ENCODE data around the gene CD44. TPM values are rescaled to one million over a fixed set of nuclear protein-coding genes. Genes with fewer than 3 reads are reported as not detected.

The CD44 gene
- total and polyA plus RNA-seq, 10 of the 15 experiments (the other 5 are each of a cell fraction or from before 2014, with no cell fraction given): 57.1 to 293 (median 120) TPM

DNA sequence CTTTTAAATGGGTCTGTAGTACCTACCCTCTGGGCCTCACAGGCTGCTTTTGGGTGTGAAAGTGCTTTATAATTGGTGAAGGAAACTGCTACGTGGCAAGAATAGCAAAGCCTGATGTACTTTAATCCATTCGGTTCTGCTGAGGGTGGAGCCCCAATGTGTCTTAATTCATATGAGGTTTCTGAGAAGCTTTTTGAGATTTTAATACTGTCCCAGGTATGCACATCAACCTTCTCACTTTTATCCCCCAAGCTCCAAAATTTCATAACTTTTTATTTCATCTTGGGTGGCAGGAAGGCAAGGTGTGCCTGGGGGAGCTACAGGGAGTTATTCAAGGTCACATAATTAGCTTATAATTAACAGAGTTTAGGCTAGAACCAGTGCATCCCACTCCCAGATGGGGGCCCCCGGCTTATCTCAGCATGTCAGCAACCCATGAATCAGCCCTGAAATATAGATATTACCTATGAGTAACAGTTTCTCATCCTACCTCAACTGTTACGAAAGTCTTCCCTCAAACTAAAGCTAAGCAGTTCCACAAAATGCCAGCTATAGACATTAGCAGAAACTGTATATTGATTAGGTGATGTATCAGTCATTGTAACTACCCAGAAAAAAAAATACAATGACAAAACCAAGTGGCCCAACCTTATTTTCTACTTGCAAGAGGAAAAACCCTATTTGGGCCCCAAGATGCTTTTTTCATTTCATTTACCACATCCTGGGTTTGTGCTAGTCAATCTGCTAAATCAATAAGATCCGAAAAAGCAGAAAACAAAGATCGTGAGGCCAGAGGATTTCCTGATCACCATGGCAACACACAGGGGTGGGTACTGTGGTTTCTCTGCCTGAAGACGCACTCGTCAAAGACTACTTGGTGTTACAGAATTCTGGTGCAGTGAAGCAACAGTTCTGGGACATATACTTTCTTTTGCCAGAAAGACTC lies 26.7 kb downstream of the CD44 start (continued):
- peak; percentile 80 for TF ChIP-seq CBFB (IDR thresholded peaks at IDR 0.05; ENCODE audit: low read depth)
- TF ChIP-seq, protein P1, sequence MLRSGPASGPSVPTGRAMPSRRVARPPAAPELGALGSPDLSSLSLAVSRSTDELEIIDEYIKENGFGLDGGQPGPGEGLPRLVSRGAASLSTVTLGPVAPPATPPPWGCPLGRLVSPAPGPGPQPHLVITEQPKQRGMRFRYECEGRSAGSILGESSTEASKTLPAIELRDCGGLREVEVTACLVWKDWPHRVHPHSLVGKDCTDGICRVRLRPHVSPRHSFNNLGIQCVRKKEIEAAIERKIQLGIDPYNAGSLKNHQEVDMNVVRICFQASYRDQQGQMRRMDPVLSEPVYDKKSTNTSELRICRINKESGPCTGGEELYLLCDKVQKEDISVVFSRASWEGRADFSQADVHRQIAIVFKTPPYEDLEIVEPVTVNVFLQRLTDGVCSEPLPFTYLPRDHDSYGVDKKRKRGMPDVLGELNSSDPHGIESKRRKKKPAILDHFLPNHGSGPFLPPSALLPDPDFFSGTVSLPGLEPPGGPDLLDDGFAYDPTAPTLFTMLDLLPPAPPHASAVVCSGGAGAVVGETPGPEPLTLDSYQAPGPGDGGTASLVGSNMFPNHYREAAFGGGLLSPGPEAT (IDR thresholded peaks at IDR 0.05; ENCODE audit: low read depth): peak; percentile 38; the same call in 1 of the 2 replicates
- no peak for TF ChIP-seq ZNF217 (IDR thresholded peaks at IDR 0.05)
- no peak for TF ChIP-seq SPI1 (IDR thresholded peaks at IDR 0.05; ENCODE audit: borderline replicate concordance, insufficient read depth, low read depth, low read length)
- TF ChIP-seq JUNB (IDR thresholded peaks at IDR 0.05): peak; percentile 35; the same call in 1 of the 2 replicates
- TF ChIP-seq, protein P2, sequence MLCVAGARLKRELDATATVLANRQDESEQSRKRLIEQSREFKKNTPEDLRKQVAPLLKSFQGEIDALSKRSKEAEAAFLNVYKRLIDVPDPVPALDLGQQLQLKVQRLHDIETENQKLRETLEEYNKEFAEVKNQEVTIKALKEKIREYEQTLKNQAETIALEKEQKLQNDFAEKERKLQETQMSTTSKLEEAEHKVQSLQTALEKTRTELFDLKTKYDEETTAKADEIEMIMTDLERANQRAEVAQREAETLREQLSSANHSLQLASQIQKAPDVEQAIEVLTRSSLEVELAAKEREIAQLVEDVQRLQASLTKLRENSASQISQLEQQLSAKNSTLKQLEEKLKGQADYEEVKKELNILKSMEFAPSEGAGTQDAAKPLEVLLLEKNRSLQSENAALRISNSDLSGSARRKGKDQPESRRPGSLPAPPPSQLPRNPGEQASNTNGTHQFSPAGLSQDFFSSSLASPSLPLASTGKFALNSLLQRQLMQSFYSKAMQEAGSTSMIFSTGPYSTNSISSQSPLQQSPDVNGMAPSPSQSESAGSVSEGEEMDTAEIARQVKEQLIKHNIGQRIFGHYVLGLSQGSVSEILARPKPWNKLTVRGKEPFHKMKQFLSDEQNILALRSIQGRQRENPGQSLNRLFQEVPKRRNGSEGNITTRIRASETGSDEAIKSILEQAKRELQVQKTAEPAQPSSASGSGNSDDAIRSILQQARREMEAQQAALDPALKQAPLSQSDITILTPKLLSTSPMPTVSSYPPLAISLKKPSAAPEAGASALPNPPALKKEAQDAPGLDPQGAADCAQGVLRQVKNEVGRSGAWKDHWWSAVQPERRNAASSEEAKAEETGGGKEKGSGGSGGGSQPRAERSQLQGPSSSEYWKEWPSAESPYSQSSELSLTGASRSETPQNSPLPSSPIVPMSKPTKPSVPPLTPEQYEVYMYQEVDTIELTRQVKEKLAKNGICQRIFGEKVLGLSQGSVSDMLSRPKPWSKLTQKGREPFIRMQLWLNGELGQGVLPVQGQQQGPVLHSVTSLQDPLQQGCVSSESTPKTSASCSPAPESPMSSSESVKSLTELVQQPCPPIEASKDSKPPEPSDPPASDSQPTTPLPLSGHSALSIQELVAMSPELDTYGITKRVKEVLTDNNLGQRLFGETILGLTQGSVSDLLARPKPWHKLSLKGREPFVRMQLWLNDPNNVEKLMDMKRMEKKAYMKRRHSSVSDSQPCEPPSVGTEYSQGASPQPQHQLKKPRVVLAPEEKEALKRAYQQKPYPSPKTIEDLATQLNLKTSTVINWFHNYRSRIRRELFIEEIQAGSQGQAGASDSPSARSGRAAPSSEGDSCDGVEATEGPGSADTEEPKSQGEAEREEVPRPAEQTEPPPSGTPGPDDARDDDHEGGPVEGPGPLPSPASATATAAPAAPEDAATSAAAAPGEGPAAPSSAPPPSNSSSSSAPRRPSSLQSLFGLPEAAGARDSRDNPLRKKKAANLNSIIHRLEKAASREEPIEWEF (IDR thresholded peaks at IDR 0.05; ENCODE audit: insufficient replicate concordance, low read depth, low read length): peak; percentile 99
- peak; percentile 98 for TF ChIP-seq RUNX3 (IDR thresholded peaks at IDR 0.05; ENCODE audit: low read length)
- TF ChIP-seq, protein P3, sequence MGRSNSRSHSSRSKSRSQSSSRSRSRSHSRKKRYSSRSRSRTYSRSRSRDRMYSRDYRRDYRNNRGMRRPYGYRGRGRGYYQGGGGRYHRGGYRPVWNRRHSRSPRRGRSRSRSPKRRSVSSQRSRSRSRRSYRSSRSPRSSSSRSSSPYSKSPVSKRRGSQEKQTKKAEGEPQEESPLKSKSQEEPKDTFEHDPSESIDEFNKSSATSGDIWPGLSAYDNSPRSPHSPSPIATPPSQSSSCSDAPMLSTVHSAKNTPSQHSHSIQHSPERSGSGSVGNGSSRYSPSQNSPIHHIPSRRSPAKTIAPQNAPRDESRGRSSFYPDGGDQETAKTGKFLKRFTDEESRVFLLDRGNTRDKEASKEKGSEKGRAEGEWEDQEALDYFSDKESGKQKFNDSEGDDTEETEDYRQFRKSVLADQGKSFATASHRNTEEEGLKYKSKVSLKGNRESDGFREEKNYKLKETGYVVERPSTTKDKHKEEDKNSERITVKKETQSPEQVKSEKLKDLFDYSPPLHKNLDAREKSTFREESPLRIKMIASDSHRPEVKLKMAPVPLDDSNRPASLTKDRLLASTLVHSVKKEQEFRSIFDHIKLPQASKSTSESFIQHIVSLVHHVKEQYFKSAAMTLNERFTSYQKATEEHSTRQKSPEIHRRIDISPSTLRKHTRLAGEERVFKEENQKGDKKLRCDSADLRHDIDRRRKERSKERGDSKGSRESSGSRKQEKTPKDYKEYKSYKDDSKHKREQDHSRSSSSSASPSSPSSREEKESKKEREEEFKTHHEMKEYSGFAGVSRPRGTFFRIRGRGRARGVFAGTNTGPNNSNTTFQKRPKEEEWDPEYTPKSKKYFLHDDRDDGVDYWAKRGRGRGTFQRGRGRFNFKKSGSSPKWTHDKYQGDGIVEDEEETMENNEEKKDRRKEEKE (IDR thresholded peaks at IDR 0.05): no peak
- TF ChIP-seq, protein P4, sequence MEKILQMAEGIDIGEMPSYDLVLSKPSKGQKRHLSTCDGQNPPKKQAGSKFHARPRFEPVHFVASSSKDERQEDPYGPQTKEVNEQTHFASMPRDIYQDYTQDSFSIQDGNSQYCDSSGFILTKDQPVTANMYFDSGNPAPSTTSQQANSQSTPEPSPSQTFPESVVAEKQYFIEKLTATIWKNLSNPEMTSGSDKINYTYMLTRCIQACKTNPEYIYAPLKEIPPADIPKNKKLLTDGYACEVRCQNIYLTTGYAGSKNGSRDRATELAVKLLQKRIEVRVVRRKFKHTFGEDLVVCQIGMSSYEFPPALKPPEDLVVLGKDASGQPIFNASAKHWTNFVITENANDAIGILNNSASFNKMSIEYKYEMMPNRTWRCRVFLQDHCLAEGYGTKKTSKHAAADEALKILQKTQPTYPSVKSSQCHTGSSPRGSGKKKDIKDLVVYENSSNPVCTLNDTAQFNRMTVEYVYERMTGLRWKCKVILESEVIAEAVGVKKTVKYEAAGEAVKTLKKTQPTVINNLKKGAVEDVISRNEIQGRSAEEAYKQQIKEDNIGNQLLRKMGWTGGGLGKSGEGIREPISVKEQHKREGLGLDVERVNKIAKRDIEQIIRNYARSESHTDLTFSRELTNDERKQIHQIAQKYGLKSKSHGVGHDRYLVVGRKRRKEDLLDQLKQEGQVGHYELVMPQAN (conservative IDR thresholded peaks at IDR 0.05): no peak
- TF ChIP-seq LARP7 (IDR thresholded peaks at IDR 0.05): no peak
- no peak for TF ChIP-seq ZSCAN29 (IDR thresholded peaks at IDR 0.05)
- no peak for TF ChIP-seq RB1 (IDR thresholded peaks at IDR 0.05; ENCODE audit: borderline replicate concordance)
- TF ChIP-seq EED (IDR thresholded peaks at IDR 0.05; ENCODE audit: low read depth): no peak; the same call in 1 of the 2 replicates
- TF ChIP-seq, protein P5, sequence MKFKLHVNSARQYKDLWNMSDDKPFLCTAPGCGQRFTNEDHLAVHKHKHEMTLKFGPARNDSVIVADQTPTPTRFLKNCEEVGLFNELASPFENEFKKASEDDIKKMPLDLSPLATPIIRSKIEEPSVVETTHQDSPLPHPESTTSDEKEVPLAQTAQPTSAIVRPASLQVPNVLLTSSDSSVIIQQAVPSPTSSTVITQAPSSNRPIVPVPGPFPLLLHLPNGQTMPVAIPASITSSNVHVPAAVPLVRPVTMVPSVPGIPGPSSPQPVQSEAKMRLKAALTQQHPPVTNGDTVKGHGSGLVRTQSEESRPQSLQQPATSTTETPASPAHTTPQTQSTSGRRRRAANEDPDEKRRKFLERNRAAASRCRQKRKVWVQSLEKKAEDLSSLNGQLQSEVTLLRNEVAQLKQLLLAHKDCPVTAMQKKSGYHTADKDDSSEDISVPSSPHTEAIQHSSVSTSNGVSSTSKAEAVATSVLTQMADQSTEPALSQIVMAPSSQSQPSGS (IDR thresholded peaks at IDR 0.05; ENCODE audit: low read length): peak; percentile 85
- TF ChIP-seq, protein P6, sequence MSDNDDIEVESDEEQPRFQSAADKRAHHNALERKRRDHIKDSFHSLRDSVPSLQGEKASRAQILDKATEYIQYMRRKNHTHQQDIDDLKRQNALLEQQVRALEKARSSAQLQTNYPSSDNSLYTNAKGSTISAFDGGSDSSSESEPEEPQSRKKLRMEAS (IDR thresholded peaks at IDR 0.05; ENCODE audit: low read depth, low read length): no peak

Data from GM12878 (cell line).